ENCODE data around the gene ZFHX3.

The ZFHX3 gene

GRCh38 chr16:72768591-72768990, 279.3 kb downstream of the ZFHX3 start:
- no peak for DNase-seq (ENCODE audit: low spot score)
- no peak overlapping the region for H3K27ac ChIP-seq
- TF ChIP-seq CTCF (conservative IDR thresholded peaks at IDR 0.05; ENCODE audit: low read depth): no peak
- POLR2A ChIA-PET (ENCODE audit: low non-redundant PET): no interaction called here
- CTCF ChIA-PET: interaction anchor here (0.6 kb wide), 1 partner anchor 449 kb away, joined by 5 read pairs; no protein-coding TSS in a partner anchor

DNA sequence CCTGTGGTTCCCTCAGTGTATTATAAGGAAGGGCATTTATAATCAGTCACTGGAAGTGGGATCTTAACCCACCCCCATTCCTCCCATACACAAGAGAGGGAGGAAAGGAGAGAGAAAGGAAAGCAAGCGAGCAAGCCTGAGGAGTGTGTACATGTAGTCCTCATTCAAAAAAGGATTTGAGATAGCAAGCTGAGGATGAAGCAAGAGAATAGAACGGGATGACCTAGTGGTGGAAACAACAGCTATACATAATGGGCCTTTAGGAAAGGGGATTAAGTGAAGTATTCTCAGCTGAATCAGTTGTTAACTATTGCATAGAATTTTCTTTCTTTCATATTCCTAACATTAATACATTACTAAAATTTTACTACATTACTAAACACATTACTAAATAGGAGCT, 281.4 kb downstream of the ZFHX3 start:
- POLR2A ChIA-PET (ENCODE audit: low non-redundant PET): no interaction called here
- H3K27ac ChIP-seq: no peak overlapping the region
- CTCF ChIA-PET: no interaction called here
- no peak for TF ChIP-seq CTCF (conservative IDR thresholded peaks at IDR 0.05; ENCODE audit: low read depth)
- no peak for DNase-seq (ENCODE audit: low spot score)

- no peak for TF ChIP-seq CTCF (conservative IDR thresholded peaks at IDR 0.05; ENCODE audit: low read depth)
- ChIA-PET POLR2A (ENCODE audit: low non-redundant PET) (no interaction called here), CTCF (no interaction called here)
- no peak overlapping the region for H3K27ac ChIP-seq
- no peak for DNase-seq (ENCODE audit: low spot score)
Observed at GRCh38 chr16:72764015-72764654, 283.8 kb downstream of the ZFHX3 start.

GRCh38 chr16:72760581-72760980, 287.3 kb downstream of the ZFHX3 start:
- DNase-seq (ENCODE audit: low spot score): no peak
- H3K27ac ChIP-seq: no peak overlapping the region
- CTCF ChIA-PET: no interaction called here
- no peak for TF ChIP-seq CTCF (conservative IDR thresholded peaks at IDR 0.05; ENCODE audit: low read depth)
- POLR2A ChIA-PET (ENCODE audit: low non-redundant PET): no interaction called here

- H3K27ac ChIP-seq: no peak overlapping the region
- no peak for DNase-seq (ENCODE audit: low spot score)
- no peak for TF ChIP-seq CTCF (conservative IDR thresholded peaks at IDR 0.05; ENCODE audit: low read depth)
- ChIA-PET CTCF (no interaction called here), POLR2A (ENCODE audit: low non-redundant PET) (interaction anchor here (0.5 to 0.7 kb wide), 2 partner anchors 153 to 157 kb away, joined by 3 to 6 read pairs; no protein-coding TSS in a partner anchor)
Observed at GRCh38 chr16:72753881-72754280, 294.0 kb downstream of the ZFHX3 start.

DNA sequence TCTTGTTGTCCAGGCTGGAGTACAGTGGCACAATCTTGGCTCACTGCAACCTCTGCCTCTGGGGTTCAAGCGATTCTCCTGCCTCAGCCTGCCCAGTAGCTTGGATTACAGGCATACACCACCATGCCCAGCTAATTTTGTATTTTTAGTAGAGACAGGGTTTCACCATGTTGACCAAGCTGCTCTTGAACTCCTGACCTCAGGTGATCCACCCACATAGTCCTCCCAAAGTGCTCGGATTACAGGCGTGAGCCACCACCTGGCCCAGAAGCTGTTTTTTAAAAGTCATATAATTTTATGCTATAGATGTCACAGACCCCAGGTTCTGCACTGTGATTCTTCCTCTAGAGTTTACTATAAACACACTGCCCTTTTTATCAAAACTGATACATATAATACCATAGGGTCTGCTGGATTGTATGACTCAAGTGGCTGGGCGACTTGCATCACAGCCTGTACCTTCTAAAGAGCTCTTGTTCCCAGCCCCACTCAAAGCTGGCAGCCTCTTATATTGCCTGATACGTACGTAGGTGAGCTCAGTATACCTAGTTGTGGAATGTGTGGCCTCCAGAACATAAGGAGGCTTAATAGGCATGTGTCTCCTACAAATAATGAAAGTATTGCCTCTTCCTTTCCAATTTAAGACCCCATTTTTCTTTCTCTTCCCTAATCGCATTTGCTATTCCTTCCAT, 295.8 kb downstream of the ZFHX3 start:
- no peak overlapping the region for H3K27ac ChIP-seq
- no peak for TF ChIP-seq CTCF (conservative IDR thresholded peaks at IDR 0.05; ENCODE audit: low read depth)
- POLR2A ChIA-PET (ENCODE audit: low non-redundant PET): interaction anchor here (0.6 kb wide), 1 partner anchor 1491 kb away, joined by 6 read pairs; no protein-coding TSS in a partner anchor
- DNase-seq (ENCODE audit: low spot score): no peak
- CTCF ChIA-PET: interaction anchor here (0.6 to 0.7 kb wide), 2 partner anchors 323 to 1523 kb away, joined by 3 read pairs; no protein-coding TSS in a partner anchor

Data from RWPE1 (cell line).